GM19043 (cell line): ENCODE results near the gene TM7SF3.
"Not testable (repeated sequence)": the region's sequence is repeated elsewhere in the genome, so short reads cannot be mapped to it uniquely, and the experiment has no call there.

ENCODE experiments used
- ATAC-seq: cut with Tn5 transposase; IDR thresholded peaks from one replicate; pipeline ENCODE4 v1.9.1; 2021; ENCODE audit warnings: low read depth; ENCODE audit not compliant: unreplicated experiment

The TM7SF3 gene

GRCh38 chr12:26987634-26988424, 26.4 kb downstream of the TM7SF3 start:
- ATAC-seq = no peak

GRCh38 chr12:26982866-26983265, 31.3 kb downstream of the TM7SF3 start:
- ATAC-seq = no peak

GRCh38 chr12:26979733-26980132, 34.5 kb downstream of the TM7SF3 start:
- ATAC-seq = no peak

GRCh38 chr12:26978801-26979200, 35.4 kb downstream of the TM7SF3 start:
- no peak for ATAC-seq

- no peak for ATAC-seq
These were observed 37.5 kb downstream of the TM7SF3 start for GRCh38 chr12:26976687-26977086.

- peak; percentile 94 for ATAC-seq
These were observed 42.2 kb downstream of the TM7SF3 start for GRCh38 chr12:26971963-26972362.

GRCh38 chr12:26970136-26970535, 44.0 kb downstream of the TM7SF3 start:
- no peak for ATAC-seq

GRCh38 chr12:26966842-26967241, 47.3 kb downstream of the TM7SF3 start:
- ATAC-seq = no peak

GRCh38 chr12:26963413-26963812, 50.8 kb downstream of the TM7SF3 start:
- ATAC-seq = no peak

GRCh38 chr12:26961803-26962202, 52.4 kb downstream of the TM7SF3 start:
- ATAC-seq = no peak

GRCh38 chr12:26961391-26961790, 52.8 kb downstream of the TM7SF3 start:
- not testable (repeated sequence) for ATAC-seq

GRCh38 chr12:26954027-26954426, 60.2 kb downstream of the TM7SF3 start:
- ATAC-seq = no peak

- ATAC-seq = no peak
These were observed 60.7 kb downstream of the TM7SF3 start for GRCh38 chr12:26953447-26953846.

- ATAC-seq = no peak
These were observed 65.9 kb downstream of the TM7SF3 start for GRCh38 chr12:26948309-26948708.

- no peak for ATAC-seq
These were observed 73.0 kb downstream of the TM7SF3 start for GRCh38 chr12:26941215-26941594.

- ATAC-seq = no peak
These were observed 73.5 kb downstream of the TM7SF3 start for GRCh38 chr12:26940516-26941214.

GRCh38 chr12:26939953-26940352, 74.2 kb downstream of the TM7SF3 start:
- ATAC-seq = no peak

- ATAC-seq = peak; percentile 24
These were observed 74.9 kb downstream of the TM7SF3 start for GRCh38 chr12:26939192-26939832.

GRCh38 chr12:26938701-26939062, 75.5 kb downstream of the TM7SF3 start:
- ATAC-seq = no peak

- ATAC-seq = peak; percentile 82
These were observed 76.1 kb downstream of the TM7SF3 start, which contains the start of the genes FGFR1OP2 and INTS13 for GRCh38 chr12:26937863-26938700. TSS of gene FGFR1OP2 (plus strand) at chr12:26938470. CDS start at chr12:26954159, 15,689 bp downstream. TSS of gene INTS13 (minus strand) at chr12:26937981. CDS start at chr12:26936803, 1,178 bp downstream.
